Type B pancreatic cell (in vitro differentiated cells): Measurements from ENCODE around the gene CYTH1. TPM values are rescaled to one million over a fixed set of nuclear protein-coding genes. Genes with fewer than 3 reads are reported as not detected.

Source experiments
- DNase-seq: peaks from one replicate; pipeline ENCODE4 v3.0.0; 2021; ENCODE audit warnings: mixed read lengths; ENCODE audit not compliant: unreplicated experiment; ENCODE audit errors: extremely low spot score
- H3K27ac Mint-ChIP-seq: 2 replicates; pipeline ENCODE4 v1.8.0; 2021; ENCODE audit warnings: mild to moderate bottlenecking, mixed read lengths
- H3K27me3 Mint-ChIP-seq: 2 replicates; pipeline ENCODE4 v1.8.0; 2021; ENCODE audit warnings: mixed read lengths
- H3K36me3 Mint-ChIP-seq: 2 replicates; pipeline ENCODE4 v1.8.0; 2021; ENCODE audit warnings: mixed read lengths
- H3K4me1 Mint-ChIP-seq: one replicate; pipeline ENCODE4 v1.8.0; 2021; ENCODE audit warnings: mixed read lengths; ENCODE audit not compliant: unreplicated experiment
- H3K4me3 Mint-ChIP-seq: 2 replicates; pipeline ENCODE4 v1.8.0; 2021; ENCODE audit warnings: mild to moderate bottlenecking, mixed read lengths
- H3K9me3 Mint-ChIP-seq: 2 replicates; pipeline ENCODE4 v1.8.0; 2021; ENCODE audit warnings: mixed read lengths
- total RNA-seq: library from RNA; stranded (reverse); gene quantifications from 2 replicates; pipeline ENCODE4 v1.2.1, GENCODE V29; 2021; ENCODE audit warnings: low replicate concordance
- TF ChIP-seq, protein P1 (sequence below): fragments of 200-600 bp; sonication (generic); conservative IDR thresholded peaks from 2 replicates; pipeline ENCODE4 v1.5.0; 2021; ENCODE audit warnings: antibody characterized with exemption, mild to moderate bottlenecking

The CYTH1 gene
- total RNA-seq, 1 donor from 2014 or later = 30.3 TPM

DNA sequence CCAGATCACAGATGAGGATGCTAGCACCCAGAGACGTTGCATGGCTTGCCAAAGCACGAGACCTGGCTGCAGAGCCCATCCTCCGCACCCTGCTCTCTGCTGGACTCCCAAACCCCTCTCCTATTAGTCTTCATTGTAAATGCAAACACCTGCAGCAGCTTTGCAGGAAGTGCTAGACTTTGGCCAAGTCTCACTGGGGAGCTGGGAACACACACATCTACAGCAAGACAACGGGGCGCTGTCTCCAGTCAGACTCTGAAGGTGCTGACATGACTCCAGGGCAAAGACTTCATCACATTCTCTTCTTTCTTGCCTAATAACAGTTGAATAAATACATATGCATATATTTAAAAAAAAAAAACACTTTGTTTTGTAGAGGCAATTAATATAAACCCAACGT, 43.8 kb downstream of the CYTH1 start:
- no peak for DNase-seq
- no peaks in the 10 kb centered on the region for H3K9me3 Mint-ChIP-seq

DNA sequence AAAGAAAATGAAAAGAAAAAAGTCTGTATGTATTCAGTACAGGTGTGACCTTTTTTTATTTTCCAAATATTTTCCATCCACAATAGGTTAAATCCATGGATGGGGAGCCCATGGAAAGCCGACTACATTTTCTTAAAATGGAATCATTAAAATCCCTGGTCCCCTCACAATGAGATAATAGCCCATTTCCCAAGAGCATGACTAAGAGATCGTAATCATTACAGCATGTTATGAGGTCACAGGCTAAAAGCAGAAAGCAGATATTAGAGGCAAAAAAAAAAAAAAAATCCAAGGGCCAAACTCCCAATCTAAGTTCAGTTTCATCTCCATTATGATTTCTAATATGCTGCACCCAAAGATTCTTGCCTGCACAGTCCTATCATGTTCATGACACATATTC, 44.7 kb downstream of the CYTH1 start:
- TF ChIP-seq, protein P1, sequence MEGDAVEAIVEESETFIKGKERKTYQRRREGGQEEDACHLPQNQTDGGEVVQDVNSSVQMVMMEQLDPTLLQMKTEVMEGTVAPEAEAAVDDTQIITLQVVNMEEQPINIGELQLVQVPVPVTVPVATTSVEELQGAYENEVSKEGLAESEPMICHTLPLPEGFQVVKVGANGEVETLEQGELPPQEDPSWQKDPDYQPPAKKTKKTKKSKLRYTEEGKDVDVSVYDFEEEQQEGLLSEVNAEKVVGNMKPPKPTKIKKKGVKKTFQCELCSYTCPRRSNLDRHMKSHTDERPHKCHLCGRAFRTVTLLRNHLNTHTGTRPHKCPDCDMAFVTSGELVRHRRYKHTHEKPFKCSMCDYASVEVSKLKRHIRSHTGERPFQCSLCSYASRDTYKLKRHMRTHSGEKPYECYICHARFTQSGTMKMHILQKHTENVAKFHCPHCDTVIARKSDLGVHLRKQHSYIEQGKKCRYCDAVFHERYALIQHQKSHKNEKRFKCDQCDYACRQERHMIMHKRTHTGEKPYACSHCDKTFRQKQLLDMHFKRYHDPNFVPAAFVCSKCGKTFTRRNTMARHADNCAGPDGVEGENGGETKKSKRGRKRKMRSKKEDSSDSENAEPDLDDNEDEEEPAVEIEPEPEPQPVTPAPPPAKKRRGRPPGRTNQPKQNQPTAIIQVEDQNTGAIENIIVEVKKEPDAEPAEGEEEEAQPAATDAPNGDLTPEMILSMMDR = no peak
- Mint-ChIP-seq H3K36me3 (peaks cover 3% of the 10 kb centered on the region), H3K27ac (peak overlapping the region; percentile 38), H3K27me3 (no peaks in the 10 kb centered on the region), H3K4me1 (peaks cover 69% of the 10 kb centered on the region), H3K9me3 (no peaks in the 10 kb centered on the region), H3K4me3 (peak overlapping the region; percentile 69)
- DNase-seq = no peak

More for the DNA sequence above, 43.8 kb downstream of the CYTH1 start:
- H3K4me1 Mint-ChIP-seq = peaks cover 63% of the 10 kb centered on the region
- TF ChIP-seq, protein P1 = no peak
- peak overlapping the region; percentile 2 for H3K27ac Mint-ChIP-seq
- H3K27me3 Mint-ChIP-seq = no peaks in the 10 kb centered on the region
- H3K4me3 Mint-ChIP-seq = peak overlapping the region; percentile 5
- peaks cover 6% of the 10 kb centered on the region for H3K36me3 Mint-ChIP-seq

GRCh38 chr17:78736526-78737079, 45.5 kb downstream of the CYTH1 start:
- H3K36me3 Mint-ChIP-seq = peaks cover 7% of the 10 kb centered on the region
- H3K4me1 Mint-ChIP-seq = peaks cover 69% of the 10 kb centered on the region
- TF ChIP-seq, protein P1 = no peak
- DNase-seq = no peak
- peak overlapping the region; percentile 69 for H3K4me3 Mint-ChIP-seq
- H3K27me3 Mint-ChIP-seq = no peaks in the 10 kb centered on the region
- H3K27ac Mint-ChIP-seq = peak overlapping the region; percentile 38
- H3K9me3 Mint-ChIP-seq = no peaks in the 10 kb centered on the region

DNA sequence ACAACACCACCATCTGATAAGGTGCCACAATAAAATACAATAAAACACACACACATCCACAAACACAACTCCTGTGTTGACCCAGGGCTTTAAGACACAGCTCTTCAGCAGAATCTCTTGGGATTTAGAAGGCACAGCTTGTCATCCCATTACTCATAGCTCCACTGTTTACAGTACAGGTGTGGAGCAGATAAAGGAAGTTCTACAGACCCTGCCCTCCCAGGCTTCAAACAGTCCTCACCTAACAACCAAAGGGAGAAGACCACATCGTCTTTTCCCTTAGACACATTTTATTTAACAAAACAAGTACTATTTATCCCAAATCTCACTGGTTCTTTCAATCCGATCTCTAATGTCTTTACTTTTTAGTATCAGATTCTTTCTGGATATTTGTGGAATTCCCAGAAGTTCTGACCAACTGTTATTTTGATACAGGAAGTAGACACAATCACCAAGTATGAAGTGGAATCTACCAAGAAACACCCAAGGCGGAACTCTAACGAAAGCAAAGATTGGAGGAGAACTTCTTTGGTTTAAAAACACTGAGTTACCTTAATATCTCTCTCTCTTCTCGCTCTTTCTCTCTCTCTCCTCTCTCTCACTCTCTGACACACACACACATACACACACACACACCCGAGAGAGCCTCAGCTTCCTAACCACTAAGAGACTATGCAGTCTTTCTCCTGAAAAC, 46.1 kb downstream of the CYTH1 start:
- Mint-ChIP-seq H3K4me3 (peak overlapping the region; percentile 69), H3K36me3 (peaks cover 7% of the 10 kb centered on the region), H3K9me3 (no peaks in the 10 kb centered on the region), H3K4me1 (peaks cover 66% of the 10 kb centered on the region), H3K27me3 (no peaks in the 10 kb centered on the region), H3K27ac (peak overlapping the region; percentile 38)
- TF ChIP-seq, protein P1 = no peak
- DNase-seq = no peak

DNA sequence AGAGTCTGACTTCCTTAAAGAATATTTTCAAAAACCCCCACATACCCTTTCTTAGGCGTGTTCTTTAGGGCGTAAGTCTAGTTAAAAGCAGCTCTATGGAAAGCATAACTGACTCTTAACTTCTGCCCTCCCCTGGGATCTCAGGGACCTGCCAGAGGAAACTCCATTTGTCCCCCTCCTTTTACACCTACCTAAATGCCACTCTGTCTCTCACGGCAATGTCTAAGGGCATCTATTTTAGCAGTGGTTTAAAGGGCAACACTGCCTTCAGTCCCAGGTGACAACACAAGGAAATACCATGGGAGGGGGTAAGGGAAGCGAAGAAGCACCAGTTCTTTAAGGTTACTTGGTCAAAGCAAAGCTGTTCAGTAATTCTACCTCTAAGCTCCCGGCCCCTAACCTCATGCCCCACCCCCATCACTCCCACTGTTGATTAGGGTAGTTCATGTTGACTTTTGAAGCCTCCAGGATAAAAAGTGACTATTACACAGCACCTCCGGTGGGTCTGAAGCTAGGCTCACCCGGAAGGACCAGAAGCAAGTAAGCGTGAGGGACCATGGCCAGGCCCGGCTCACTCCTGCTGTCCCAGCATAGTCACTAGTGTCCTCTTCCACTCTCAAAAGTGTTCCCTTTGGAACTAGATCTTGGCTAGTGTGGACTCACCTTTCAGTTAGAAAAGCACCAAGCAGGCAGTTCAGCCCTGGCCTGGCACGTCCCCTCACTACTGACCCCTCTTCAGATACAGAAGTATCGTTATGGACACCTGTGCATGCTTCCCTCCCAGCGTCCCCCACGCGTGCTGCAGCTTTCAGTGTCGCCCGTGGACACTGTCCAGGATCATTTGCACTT, 47.1 kb downstream of the CYTH1 start:
- H3K4me3 Mint-ChIP-seq = peak overlapping the region; percentile 69
- no peak for DNase-seq
- H3K4me1 Mint-ChIP-seq = peaks cover 61% of the 10 kb centered on the region
- TF ChIP-seq, protein P1 = no peak
- H3K36me3 Mint-ChIP-seq = peaks cover 7% of the 10 kb centered on the region
- H3K9me3 Mint-ChIP-seq = no peaks in the 10 kb centered on the region
- peak overlapping the region; percentile 41 for H3K27ac Mint-ChIP-seq
- no peaks in the 10 kb centered on the region for H3K27me3 Mint-ChIP-seq
